Activated CD4-positive, CD25-positive, alpha-beta regulatory T cell (primary cell): ENCODE data around the gene CACNA1I.

ENCODE experiments used
- DNase-seq, 4 experiments: peaks; one replicate each; lab custom pipeline; 2025; lab: John Stamatoyannopoulos, UW

The CACNA1I gene

DNA sequence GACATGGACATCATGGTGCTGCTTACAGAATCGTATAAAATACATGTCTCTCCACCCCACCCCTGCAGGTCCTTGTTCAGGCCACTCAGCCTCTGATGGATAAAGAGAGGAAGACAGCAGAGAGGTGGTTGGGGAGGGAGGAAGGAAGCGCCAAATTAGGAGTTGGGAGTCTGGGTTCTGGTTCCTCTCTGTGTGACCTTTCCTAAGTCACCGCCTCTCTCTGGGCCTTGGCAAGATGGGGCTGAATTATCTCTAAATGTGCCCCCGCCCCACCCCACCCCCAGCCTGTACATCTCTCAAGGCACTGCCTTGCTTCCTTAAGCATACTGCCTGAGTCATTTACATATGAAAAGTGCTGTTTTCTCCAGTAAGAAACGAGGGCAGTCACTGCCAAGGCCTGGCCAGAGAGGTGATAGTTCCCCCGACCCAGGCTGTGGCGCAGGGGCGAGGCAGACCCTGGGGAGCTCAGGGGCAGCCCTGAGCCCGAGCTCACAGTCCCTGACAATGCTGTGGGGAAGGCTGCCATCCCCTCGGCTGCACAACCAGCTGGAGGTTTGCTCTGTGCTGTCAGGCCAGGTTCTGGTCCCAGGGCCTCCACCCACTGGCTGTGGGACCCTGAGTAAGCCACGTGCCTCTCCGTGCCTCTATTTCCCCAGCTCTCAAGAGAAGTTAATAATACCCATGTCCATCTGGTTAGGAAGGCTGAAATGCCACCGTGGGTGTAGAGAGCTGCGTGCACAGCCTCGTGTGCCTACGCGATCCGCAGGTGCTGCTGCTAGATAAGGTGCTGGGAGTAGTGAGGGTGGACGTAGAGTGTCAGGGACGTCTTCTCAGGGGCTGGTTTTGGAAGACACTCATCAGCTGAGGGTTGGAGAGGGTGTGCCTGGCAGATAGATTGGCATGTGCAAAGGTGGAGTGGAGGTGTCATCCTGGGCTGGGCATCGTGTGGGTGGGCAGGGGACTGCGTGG lies 55.3 kb downstream of the CACNA1I start:
- no peak for DNase-seq

DNA sequence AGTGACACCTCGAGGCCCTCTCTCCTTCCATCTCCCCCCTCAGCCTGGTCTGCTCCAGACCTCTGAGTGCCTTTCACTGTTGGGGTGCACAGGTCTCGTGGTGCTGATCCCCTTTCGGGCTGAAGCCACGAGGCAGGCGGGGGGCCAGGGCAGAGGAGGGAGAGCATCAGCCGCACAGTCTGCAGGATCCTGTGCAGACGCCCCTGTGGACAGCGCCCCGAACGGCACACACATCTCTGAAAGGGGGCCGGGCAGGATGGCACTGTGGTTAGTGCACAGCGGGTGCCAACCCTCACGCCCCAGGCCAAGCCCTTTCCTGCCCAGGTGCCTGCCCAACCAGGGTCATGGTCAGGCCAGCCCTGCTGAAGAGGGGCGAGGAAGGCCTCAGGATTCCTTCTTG lies 56.7 kb downstream of the CACNA1I start:
- no peak for DNase-seq

DNA sequence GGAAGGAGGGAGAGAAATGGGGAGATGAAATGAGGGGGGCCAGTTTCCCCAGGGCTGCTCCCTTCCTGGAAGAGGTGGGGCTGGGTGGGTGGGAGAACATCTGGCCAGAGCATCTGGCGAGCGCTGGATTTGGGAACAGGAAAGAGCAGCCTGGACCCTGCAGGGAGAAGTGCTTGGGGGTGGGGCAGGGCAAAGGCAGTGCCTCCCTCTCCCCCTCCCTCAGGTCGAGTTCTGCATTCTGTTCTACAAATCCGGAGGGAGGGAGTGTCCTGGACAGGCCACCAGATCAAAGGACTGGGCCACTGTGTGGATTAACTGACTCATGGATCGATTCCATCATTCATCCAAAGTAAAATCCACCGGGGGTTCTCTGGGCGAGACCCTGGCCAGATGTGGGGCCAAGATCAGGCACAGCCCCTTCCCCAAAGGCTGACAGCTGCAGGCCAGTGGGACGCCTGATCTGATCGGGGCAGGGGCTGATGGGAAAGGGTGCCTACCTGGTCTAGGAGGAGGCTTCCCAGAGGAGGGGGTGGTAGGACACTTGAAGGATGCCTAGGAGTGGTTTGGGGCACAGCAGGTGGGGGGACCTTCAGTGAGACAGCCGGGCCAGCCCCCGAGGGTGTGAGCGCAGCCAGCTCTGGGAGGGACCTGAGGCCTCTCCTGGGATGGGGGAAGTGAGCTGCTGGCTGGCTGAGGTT lies 57.5 kb downstream of the CACNA1I start:
- no peak for DNase-seq

DNA sequence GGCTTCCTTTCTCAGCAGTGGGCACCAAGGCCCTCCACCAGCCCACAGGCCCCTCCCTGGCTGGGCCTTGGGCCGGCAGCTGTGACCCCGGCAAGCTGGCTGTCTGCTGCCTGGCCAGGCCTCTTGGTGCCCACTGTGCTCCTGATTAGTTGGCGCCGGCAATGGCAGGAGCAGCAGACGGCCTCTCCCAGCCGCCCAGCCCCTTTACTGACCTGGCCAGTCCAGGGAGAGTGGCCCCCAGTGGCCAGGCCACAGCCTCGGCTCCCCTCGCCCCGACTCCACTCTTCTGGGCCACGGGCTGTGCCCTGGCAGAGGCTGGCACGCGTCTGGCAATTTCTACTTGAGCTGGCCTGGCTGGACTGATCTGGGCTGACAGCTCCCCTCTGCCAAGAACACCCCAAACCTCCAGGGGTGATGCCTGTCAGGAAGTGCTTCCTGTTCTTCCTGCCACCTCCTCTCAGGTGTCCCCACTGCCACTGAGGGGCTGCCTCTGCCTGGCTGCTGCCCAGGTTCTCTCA lies 58.1 kb downstream of the CACNA1I start:
- DNase-seq: no peak

DNA sequence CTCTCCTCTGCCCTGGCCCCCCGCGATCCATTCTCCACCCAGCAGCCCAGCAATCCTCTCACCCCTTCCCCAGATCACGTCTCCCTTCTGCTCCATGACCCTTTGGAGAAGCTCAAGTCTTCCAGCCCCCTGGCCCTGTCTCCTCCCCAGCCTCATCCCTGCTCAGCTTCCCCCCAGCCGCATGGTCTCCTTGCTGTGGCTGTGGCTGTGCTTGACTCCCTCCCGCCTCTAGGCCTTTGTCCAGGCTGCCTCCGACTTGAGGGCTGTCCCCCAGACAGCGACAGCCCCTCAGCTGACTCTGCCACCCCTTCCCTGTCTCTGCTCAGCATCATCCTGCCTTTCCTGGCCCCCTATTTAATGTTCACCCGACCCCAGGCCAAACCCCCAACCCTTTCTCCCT lies 59.3 kb downstream of the CACNA1I start:
- no peak for DNase-seq

DNA sequence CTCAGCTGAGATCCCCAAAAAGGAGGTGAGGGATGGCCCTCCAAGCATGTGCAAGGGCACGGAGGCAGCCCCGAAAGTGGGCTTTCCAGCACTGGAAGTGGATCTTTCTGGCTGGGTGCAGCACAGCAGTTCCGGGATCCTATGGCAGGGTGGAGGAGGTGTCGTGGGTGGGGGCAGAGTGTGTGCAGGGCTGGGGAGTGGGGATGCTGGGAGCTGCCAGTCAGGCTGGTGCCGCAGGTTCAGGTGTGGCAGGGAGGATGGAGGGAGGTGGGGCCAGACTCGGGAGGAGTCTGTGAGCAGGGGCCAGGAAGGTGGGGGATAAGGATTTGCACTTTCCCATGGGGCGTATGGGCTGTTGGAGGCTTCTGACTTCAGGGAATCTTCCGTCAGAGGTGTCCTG lies 60.2 kb downstream of the CACNA1I start:
- no peak for DNase-seq

DNA sequence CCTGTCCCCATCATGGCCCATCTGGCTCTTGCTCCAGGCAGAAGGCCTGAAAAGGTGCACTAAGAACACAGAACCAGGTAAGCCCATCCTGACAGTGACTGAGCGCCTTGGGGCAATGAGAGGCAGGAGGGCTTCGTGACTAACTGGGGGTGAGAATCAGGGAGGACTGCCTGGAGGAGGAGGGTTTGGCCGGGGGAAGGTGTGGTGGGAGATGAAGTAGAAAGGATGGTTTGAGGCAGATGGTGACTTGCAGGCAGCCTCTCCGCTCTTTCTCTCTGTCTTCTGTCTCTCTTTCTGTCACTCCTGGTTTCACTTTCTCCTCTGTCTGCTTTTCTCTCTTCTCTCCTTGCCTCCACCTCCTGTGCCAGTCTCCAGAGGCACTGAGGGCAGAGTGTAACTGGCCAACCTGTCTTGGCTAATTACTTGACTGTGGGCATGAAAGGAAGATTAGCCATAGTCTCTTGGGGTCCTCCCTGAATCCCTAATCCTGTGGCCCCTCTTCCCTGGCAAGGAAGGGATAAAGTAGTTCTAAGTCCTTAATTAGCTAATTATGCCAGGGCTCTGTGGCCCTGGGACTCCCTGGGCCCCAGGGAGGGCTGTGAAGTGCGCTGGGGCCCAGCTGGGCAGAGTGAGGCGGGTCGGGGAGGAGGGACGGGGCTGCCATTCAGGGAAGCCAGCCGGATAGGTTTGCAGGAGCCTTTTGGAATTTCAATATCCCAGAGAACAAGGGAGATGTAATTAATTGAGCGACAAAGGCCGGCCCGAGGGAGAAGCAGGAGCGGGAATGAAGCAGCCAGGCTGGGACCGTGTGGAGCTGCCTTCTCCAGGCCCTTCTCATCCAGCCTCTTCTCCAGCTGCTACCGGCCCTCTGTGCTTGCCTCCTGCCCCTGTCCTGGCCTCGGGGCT lies 61.1 kb downstream of the CACNA1I start:
- DNase-seq: no peak

DNA sequence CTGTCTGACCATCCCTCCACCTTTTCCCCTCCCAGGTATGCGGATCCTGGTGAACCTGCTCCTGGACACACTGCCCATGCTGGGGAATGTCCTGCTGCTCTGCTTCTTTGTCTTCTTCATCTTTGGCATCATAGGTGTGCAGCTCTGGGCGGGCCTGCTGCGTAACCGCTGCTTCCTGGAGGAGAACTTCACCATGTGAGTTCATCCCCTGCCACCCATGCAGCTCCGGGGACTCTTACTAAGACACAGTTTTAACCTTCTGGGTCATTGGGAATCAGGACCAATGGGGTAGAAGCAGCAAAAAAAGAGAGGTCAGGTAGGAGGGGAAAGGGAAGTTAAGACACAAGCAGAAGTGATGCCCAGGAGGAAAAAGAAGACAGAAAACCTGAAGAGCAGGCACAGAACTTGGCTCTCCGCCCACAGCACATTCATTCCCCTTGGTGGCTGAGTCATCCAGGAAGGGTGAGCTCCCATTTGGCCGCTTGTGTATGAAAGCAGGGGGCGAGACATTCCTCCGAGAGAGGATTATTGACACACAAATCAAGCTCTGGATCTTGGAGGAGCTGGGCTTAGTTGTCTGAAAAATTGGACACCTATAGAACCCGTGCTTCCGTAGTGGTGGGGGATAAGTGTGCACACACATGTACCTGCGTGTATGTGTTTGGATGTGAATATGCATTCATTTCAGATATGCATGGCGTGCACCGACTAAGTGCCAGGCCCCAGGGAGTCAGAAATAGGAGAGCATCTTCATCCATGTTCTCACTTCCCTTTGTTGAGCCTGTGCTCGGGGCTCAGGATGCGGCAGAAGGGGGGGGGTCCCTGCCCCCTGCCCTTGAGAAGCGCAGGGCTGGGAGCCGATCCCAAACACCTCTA lies 64.2 kb downstream of the CACNA1I start:
- DNase-seq: no peak

DNA sequence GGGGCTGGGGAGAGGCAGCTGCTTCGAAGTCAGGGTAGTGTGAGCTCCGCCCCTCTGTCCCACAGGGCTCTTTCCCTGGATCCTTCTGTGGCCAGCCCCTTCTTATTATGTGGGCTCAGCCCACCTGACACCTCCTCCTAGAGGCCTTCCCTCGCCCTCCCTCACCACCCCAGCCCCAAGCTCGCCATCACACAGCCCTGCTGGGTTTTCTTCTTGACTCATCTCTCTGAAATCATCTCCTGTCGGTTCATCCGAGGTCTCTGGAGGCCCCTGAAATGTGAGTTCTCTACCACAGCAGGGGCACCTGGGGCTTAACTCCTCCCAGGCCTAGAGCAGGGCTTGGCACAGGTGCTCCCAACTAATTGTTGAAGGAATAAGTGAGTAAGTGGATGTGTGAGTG lies 65.2 kb downstream of the CACNA1I start:
- DNase-seq: no peak

DNA sequence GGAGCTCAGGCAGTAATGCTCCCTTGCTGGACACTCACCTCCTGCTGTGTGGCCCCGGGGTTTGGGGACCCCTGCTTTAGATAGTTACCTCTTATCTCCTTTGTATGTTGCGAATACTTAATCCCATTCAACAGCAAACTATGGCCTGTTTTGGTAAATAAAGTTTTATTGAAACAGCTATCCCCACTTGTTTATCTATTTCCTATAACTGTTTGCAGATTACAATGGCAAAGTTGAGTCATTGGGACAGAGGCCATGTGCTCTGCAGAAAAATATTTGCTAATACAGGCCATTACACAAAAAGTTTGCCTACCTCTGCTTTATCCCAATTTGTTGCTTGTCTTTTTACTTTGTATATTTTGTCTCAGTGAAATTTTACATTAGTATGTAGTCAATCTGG lies 68.4 kb downstream of the CACNA1I start:
- DNase-seq: no peak

DNA sequence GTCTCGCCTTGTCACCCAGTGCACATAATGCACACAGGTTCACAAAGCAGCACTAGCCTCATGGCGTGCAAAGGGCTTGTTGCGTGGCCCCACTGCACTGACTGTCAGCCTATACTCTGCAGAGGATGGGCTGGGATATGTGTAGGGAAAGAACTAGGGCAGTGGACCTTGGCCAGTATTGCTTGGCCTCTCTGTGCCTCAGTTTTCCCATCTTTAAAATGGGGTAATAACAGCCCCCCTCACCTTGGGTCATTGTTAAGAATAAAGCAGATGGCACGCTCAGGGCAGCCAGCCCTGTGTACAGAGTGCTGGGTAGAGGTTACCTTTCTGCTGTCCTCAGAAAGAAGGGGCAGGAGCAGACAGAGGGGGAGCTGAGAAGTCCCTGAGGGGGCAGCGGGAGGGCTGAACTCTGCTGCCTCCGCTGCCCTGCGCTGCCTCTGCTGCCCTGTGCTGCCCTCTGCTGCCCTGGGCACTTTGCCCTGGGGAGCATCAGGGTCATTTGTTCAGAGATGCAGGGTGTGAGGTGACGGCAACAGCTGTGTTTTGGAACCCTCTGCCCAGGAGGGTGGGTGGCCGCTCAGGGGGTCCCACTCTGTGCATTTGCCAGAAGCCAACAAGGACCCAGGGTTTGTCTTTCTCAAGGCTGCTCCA lies 71.2 kb downstream of the CACNA1I start:
- DNase-seq: no peak

DNA sequence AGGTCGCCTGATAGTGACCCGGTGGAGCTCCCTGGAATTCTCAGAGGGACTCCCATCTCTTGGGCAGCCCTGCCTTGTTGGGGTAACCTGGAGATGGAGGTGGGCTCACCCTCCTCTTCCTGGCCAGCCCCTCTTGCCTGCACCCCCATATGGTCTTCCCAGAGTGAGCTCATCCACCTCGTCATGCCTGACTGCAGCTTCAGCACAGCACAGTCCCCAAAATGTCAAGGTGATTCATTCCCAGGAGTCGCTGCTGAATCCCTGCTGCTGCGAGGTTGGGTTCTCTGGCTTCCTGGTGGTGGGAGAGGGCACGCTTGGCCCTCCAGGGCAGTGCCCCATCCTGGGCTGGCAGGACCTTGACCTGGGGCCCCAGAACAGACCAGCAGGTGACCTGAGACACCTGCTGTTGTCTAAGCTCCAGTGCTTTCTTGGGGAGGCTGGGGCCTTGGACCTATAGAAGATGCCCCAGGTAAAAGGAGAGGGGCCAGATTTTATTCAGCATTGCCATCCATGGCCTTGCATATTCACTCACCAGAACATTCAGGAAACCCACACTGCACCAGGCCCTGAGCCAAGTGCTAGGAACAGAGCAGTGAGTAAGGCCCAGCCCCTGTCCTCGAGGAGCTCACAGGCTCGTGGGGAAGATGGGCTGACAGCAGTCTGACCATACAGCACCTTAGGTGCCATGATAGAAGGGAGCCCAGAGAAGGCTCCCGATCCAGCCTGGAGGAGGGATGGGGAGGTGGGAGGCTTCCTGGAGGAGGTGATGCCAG lies 72.9 kb downstream of the CACNA1I start:
- DNase-seq: no peak

DNA sequence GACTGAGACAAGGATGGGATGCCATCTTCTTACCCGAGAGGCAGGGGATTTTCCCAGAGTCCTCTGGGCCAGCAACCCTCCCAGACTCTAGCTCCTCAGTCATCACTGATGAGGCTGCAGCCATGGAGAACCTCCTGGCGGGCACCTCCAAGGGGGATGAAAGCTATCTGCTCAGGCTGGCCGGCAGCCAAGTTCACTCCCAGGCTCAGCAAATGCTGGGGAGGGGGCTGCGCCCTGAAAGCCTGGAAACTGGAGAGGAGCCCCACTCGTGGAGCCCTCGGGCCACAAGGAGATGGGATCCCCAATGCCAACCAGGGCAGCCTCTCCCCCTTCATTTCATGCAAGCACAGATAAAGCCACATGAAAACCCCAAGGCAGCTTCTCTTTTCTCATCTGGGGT lies 75.0 kb downstream of the CACNA1I start:
- DNase-seq: no peak

DNA sequence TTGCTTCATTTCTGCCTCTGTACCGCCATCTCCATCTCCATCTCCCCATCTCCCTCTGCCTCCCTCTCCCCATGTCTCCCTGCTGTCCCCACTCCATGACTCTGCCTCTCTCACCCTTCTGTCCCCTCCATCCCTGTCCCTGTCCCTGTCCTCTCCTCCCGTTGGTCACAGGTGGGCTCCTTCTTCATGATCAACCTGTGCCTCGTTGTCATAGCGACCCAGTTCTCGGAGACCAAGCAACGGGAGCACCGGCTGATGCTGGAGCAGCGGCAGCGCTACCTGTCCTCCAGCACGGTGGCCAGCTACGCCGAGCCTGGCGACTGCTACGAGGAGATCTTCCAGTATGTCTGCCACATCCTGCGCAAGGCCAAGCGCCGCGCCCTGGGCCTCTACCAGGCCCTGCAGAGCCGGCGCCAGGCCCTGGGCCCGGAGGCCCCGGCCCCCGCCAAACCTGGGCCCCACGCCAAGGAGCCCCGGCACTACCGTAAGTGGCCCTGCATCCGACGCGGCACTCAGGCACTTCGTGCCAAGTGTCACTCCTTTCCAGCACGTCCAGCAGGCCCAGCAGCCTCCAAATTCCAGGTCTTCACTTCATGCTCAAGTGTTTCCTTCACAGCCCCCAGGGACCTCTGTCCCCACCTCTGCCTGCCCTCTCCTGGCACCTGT lies 76.0 kb downstream of the CACNA1I start:
- no peak for DNase-seq

DNA sequence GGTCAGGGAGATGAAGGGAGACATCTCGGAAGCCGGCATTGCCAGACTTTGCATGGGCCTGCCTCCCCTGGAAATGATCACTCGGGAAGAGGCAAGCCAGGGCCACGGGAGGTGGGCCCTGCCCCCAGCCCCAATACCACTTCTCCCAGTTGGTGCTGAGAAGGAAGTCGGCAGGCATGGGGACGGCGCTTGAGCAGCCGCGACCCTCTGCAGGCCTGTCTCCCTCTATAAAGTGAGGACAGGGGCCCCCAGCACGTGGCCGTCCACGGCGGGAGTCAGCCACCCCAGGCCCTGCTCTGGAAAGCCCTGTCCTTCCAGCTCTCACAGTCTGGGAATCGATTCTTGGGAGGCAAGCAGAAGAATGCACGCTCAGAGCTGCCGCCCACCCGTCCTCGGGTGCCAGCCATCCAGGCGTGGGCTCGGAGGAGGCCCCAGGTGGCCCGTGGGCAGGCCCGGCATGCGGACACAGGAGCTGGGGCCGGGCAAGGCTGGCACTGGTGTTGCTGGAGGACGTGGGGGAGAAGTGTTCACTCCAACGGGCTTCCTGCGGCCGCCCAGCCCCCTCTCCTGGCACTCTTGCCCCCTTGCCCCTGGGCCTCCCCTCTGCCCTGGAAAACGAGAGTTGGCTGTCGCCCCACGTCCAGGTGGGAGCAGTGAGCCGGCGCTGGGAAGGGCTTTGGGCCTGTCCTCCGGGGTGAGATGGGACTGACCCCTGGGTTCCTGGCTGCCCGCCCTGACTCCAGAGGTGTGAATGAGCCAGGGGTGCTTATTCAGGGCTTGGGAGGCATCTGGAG lies 77.5 kb downstream of the CACNA1I start:
- DNase-seq: no peak

DNA sequence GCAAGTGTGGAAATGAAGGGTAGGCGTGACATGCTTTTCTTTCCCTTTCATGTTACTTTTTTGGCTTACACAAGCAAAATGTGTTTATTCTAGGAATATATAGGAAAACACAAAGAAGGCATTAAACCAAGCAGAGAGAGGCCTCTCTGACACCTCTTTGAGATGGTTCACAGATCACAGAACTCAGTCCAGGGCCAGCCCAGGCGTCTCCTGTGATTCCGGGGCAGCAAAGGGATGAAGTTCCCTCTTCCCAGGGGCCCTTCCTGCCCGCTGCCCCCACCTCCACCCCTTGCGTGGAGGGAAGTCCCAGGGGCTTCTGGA lies 78.0 kb downstream of the CACNA1I start:
- no peak for DNase-seq

DNA sequence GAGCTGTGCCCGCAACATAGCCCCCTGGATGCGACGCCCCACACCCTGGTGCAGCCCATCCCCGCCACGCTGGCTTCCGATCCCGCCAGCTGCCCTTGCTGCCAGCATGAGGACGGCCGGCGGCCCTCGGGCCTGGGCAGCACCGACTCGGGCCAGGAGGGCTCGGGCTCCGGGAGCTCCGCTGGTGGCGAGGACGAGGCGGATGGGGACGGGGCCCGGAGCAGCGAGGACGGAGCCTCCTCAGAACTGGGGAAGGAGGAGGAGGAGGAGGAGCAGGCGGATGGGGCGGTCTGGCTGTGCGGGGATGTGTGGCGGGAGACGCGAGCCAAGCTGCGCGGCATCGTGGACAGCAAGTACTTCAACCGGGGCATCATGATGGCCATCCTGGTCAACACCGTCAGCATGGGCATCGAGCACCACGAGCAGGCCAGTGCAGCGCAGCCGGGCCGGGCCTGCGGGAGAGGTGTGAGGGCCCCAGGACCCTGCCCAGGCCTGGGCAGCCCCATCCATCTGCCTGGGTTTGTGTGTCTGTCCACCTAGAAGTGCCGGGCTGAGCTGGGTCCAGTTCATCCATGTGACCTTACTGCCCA lies 79.0 kb downstream of the CACNA1I start:
- DNase-seq: no peak
